T1000 (cell line): ENCODE measurements around the gene GDPD1.

Experiments
- DNase-seq: peaks from one replicate; lab custom pipeline; 2025; ENCODE audit warnings: mixed read lengths; lab: John Stamatoyannopoulos, UW

GDPD1 gene

DNA sequence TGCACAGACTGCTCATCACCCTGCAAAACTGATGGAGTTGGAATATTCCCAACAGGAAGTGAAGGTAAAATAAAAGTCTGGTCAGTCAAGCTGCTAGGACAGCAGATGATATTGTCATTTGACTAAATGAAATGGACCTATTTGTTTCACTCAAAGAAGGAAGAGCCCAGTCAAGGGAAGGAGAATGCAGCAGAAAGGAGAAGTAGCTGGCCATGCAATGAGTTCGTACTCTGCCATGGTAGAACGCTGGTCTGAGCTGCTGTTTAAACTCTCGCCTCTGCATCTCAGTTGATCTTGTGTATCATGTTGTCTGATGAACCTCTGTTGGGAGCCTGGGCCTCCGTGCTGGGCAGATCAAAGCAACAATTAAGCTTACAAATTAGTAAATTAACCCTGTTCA lies 95.6 kb downstream of the GDPD1 start:
- no peak for DNase-seq
